Measurements from ENCODE around the gene CCDC138. TPM values are rescaled to one million over a fixed set of nuclear protein-coding genes. Genes with fewer than 3 reads are reported as not detected.

The CCDC138 gene
- total RNA-seq, 2 donors from 2014 or later, result 2.9 to 8.0 TPM

Other genes with a start within 250 kb of the CCDC138 start
- 10 to 100 TPM; 62.1 to 72.0 TPM for gene RANBP2, start 67.3 kb upstream of the CCDC138 start, total RNA-seq
- gene EDAR, start 202.4 kb downstream of the CCDC138 start, total RNA-seq, result 1 to 10 TPM in 1 of 2 donors, under 1 TPM in 1; 0.69 to 1.1 TPM